Stimulated activated CD4-positive, alpha-beta T cell treated with anti-CD3 and anti-CD28 coated beads, Interleukin-15, amount 100 ng/mL, for 1 hour (primary cell): ENCODE measurements around the gene VCL.
"Not testable (repeated sequence)": the region's sequence is repeated elsewhere in the genome, so short reads cannot be mapped to it uniquely, and the experiment has no call there.

Source experiments
- DNase-seq, 2 donors: peaks; one replicate each; pipeline ENCODE4 v3.0.0-alpha.2; 2020; ENCODE audit warnings: low read depth in 1 of 2, low spot score in 1 of 2

The VCL gene

DNA sequence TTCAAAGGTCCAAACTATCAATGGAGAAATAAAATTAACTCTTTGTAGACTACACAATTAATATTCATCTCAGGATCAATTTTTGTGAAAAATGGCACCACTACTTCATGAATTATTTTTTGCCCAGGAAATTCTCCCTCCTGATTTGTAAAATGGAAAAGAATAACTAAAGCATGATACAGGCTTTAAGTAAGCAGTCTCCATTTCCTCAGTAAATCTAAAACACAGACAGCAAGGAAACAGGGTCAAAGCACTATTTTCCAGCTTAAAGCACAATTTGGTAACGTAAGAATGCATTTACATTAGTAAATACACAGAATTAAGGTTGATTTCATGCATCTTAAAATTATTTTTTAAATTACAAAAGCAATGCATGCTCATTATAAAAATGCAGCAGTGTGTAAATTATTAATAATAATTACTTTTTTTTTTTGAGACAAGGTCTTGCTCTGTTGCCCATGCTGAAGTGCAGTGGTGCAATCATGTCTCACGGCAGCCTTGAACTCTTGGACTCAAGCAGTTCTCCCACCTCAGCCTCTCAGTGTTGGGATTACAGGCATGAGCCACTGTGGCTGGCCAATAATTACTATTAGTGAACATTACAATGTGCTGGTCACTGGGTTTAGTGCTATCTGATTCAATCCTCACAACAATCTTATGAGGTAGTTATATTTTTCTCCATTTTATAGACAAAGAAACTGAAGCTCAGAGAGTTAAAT lies 26.1 kb upstream of the VCL start:
- DNase-seq, result no peak

GRCh38 chr10:73973427-73973826 lies 24.5 kb upstream of the VCL start:
- no peak for DNase-seq

GRCh38 chr10:73974309-73974946 lies 23.5 kb upstream of the VCL start:
- DNase-seq, result no peak

- no peak for DNase-seq
Measured at GRCh38 chr10:73975388-73975787, 22.5 kb upstream of the VCL start.

DNA sequence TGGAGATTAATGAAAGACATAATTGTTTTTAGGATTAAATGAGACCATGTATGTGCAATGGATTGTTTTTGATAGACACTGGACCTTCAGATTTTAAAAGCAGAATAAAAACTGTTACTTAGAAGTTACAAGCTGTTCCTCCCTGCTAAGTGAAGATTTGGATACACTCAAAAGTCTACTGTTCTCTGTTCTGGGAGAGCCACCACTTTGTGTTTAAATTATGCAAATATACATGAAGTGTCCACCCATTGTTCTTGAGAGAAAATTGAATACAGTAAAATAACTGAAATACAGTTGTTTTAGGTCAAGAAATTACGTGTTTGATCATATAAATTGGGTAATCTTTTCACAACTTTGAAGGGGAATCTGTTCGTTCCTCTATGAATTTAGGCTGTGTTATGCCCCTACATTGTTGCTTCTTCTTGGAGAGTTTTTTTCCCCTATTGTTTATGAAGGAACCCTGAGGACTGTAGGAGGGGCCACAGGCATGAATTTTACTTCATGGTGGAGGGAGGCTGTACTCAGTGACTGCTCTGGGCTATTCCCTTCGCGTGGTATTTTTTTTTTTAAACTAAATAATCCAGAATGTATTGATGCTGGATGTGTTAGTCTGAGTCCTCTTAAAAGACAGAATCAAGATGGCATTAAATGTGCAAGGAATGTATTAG lies 18.6 kb upstream of the VCL start:
- no peak for DNase-seq

GRCh38 chr10:73979809-73980433 lies 18.0 kb upstream of the VCL start:
- DNase-seq, result no peak

GRCh38 chr10:73981812-73982211 lies 16.1 kb upstream of the VCL start:
- DNase-seq, result no peak

- DNase-seq, result no peak
Measured at GRCh38 chr10:73983096-73984047, 14.5 kb upstream of the VCL start.

DNA sequence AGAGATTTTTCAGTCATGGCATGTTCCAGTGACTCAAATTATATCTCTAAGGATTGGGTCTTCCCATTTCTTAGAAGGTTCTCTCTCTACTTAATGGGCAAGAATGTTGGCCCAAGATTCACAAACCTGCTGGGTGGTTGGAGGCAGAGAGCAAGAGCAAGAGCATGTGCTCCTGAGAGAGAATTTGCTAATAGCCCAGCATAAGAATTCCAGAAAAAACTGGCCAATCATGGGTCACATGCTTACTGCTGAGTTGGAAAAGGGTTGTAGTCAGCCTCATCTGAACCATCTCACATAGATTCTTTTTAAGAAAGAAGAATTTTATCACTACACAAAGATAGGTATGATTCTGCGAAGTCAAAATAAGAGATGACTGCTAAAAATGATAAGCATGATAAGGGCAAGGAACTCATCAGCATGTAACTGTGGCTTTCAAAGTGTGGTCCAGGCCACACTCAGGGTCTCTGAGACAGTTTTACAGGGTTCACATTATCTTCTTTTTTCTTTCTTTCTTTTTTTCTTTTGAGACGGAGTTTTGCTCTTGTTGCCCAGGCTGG lies 8.2 kb upstream of the VCL start:
- DNase-seq, result no peak

GRCh38 chr10:73991203-73991883 lies 6.6 kb upstream of the VCL start:
- no peak for DNase-seq

GRCh38 chr10:73991884-73992245 lies 6.1 kb upstream of the VCL start:
- DNase-seq, result peak; percentile 38 to 52

- no peak for DNase-seq
Measured at GRCh38 chr10:73992899-73993788, 4.8 kb upstream of the VCL start.

- DNase-seq, result no peak
Measured at GRCh38 chr10:73995035-73995358, 2.9 kb upstream of the VCL start.

DNA sequence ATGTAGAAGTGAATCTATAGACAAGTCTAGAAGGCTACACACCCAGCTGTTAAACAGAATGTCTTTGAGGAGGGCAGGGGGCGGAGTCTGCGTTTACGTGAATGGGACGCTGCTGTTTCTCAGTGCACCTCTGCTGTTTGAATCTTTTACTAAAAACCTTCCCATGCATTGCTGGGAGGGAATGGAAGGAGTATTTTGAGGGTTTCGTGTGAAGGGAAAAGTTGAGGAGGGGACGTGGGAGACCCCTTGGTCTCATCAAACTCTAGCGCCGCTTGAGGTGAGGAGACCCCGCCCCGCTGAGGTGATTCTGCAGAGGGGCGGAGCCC lies 492 bp upstream of the VCL start:
- no peak for DNase-seq

DNA sequence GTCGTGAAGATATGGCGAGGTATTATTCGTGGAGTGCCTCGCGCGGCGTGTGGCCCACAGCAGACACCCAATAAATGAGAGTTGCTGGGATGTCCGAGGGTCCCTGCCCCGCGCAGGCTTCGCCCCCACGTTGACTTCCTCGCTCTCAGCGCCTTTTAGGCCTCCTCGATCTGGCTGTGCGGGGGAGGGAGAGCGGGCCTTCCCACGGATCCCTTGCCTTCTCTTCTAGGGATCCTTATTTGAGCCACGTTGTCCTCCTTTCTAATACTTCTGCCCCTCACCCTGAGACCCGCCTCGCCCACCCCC lies 660 bp downstream of the VCL start:
- no peak for DNase-seq

DNA sequence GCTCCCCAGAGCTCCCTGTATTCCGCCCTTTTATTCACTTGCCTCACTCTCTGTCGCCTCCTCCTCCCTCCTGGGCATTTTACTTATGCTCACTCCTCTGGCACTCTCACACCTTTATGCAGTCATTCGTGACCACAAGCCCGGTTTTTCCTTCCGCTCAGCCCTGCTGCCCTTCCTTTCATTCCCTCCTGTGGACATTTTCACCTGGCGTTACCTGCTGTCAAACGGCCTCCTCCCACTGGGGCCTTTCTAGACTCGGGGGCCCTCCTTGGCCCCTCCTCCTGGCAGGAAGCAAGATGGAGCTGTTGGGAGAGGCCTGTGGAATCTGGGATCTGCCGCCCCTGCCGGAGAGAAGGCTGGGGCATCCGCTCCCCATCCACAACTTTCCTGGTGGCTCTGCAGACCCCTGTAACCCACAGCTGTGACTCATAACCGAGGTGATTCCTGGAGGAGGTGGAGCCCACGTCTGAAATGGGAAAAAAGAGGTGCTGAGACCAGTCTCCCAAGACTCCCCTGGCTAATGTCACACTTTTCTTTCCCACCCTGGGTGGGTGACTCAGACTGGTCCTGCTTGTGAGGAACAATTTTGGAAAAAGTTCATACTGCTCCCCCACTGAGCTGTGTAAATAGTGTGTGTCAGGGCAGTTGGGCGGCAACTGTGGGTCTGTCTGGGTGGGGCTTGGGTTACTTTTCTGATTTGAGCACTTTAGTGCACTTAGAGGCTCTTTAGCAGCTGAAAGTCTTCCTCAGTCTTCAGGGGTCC lies 1.2 kb downstream of the VCL start:
- no peak for DNase-seq

DNA sequence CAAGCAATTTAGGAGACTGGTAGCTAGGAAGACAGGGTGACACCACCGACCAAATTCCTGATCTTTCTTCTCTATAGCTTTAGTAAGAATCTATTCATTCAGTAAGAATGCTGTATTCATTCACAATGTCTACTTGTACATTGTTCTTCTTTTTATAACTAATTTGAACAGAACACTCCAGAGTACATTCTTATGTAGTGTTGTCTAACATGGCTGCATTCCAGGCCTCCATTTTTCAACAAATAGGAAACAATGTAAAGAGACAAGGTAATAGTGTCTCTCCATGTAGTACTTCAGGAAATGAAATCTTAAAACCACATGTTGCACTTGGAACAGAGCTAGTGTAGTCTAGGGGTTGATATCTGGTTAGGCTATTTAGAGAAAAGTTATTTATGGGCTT lies 1.8 kb downstream of the VCL start:
- no peak for DNase-seq

DNA sequence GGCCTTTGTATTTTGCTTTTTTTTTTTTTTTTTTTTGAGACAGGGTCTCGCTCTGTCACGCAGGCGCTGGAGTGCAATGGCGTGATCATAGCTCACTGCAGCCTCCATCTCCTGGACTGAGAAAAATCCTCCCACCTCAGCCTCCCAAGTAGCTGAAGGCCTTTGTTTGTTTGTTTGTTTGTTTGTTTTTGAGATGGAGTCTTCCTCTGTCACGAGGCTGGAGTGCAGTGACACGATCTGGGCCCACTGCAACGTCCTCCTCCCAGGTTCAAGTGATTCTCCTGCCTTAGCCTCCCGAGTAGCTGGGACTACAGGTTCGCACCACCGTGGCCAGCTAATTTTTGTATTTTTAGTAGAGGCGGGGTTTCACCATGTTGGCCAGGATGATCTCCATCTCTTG lies 2.3 kb downstream of the VCL start:
- DNase-seq, result not testable (repeated sequence)
